SU-DHL-6 (cell line): ENCODE measurements around the gene CR2.
"Not testable (repeated sequence)": the region's sequence is repeated elsewhere in the genome, so short reads cannot be mapped to it uniquely, and the experiment has no call there.

Source experiments
- CTCF ChIP-seq: fragments of 200-600 bp; sonication (generic); IDR thresholded peaks from one replicate; pipeline ENCODE4 v1.5.1; 2017; ENCODE audit warnings: antibody characterized with exemption, mild to moderate bottlenecking, low read length, moderate library complexity; ENCODE audit not compliant: insufficient read depth, poor library complexity, severe bottlenecking
- EZH2phosphoT487 ChIP-seq: fragments of 200-600 bp; sonication (generic), shearing (Covaris generic); conservative IDR thresholded peaks from 2 replicates; pipeline ENCODE4 v1.6.1; 2018; ENCODE audit warnings: mild to moderate bottlenecking, antibody characterized with exemption, low read length, moderate library complexity, mixed read lengths

GRCh38 chr1:207536263-207536662 lies 82.1 kb downstream of the CR2 start:
- not testable (repeated sequence) for TF ChIP-seq CTCF, EZH2phosphoT487
